Fibroblast of pulmonary artery (primary cell): ENCODE data around the gene CACNG7.

Source experiments
- DNase-seq: peaks from one replicate; pipeline ENCODE4 v3.0.0-alpha.2; 2010; ENCODE audit warnings: low read depth
- H3K4me3 ChIP-seq: replicated peaks from 2 replicates; pipeline ENCODE4 v1.5.1; 2011; ENCODE audit warnings: low read depth, mild to moderate bottlenecking, control low read depth, low read length, moderate library complexity
- TF ChIP-seq, protein P1 (sequence below): IDR thresholded peaks from 2 replicates; pipeline ENCODE4 v1.5.1; 2011; ENCODE audit warnings: mild to moderate bottlenecking, control low read depth, low read length, inconsistent platforms; ENCODE audit errors: missing control alignments

The CACNG7 gene

DNA sequence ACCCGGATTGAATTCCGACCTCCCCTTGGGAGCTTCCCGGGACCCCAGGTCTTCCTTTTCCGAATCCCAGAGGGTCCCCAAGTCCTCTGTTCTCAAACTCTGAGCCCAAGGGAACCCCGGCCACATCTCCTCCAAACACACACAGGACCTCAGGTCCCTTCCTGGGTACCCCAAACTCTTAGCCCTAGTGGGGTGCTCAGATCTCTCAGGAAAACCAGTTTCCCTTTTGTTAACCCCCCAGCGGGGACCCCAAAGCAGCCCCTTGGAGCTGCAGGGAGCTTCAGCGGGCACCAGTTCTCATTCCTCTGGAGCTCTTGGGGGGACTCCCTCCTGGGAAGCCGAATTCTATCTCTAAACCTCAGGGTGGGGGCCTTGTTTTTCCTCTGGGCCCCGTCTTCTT is 83.1 kb downstream of the CACNG7 start:
- TF ChIP-seq, protein P1, sequence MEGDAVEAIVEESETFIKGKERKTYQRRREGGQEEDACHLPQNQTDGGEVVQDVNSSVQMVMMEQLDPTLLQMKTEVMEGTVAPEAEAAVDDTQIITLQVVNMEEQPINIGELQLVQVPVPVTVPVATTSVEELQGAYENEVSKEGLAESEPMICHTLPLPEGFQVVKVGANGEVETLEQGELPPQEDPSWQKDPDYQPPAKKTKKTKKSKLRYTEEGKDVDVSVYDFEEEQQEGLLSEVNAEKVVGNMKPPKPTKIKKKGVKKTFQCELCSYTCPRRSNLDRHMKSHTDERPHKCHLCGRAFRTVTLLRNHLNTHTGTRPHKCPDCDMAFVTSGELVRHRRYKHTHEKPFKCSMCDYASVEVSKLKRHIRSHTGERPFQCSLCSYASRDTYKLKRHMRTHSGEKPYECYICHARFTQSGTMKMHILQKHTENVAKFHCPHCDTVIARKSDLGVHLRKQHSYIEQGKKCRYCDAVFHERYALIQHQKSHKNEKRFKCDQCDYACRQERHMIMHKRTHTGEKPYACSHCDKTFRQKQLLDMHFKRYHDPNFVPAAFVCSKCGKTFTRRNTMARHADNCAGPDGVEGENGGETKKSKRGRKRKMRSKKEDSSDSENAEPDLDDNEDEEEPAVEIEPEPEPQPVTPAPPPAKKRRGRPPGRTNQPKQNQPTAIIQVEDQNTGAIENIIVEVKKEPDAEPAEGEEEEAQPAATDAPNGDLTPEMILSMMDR = no peak
- DNase-seq = no peak
- no peak overlapping the region for H3K4me3 ChIP-seq

DNA sequence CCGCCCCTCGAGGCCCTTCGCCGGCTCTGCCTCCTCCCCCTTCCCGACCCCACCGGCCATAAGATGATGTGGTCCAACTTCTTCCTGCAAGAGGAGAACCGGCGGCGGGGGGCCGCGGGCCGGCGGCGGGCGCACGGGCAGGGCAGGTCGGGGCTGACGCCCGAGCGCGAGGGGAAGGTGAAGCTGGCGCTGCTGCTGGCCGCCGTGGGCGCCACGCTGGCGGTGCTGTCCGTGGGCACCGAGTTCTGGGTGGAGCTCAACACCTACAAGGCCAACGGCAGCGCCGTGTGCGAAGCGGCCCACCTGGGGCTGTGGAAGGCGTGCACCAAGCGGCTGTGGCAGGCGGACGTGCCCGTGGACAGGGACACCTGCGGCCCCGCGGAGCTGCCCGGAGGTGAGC is 83.7 kb downstream of the CACNG7 start:
- TF ChIP-seq, protein P1 = no peak
- no peak overlapping the region for H3K4me3 ChIP-seq
- no peak for DNase-seq

DNA sequence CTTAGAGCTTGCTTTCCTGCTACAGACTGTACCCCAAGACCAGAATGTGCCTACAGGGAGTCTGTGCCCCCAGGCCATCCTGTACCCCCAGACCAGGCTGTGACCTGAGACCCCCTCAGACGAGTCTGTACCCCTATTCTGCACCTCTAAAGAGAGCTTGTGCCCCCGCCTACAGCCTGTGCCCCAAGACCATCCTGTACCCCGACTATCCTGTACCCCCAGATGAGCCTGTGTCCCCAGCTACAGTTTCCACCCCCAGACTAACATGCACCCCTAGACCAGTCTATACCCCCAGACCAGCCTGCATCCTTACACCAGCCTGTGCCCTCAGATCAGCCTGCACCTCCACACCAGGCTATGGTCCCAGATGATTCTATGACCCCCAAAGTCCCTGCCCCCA is 84.4 kb downstream of the CACNG7 start:
- DNase-seq = no peak
- no peak overlapping the region for H3K4me3 ChIP-seq
- TF ChIP-seq, protein P1 = no peak
